AG08395 (cell line): ENCODE results near the gene ALX3.
A peak's percentile ranks its signal among the peaks of the same experiment; 100 is the strongest.
"Not testable (repeated sequence)": the region's sequence is repeated elsewhere in the genome, so short reads cannot be mapped to it uniquely, and the experiment has no call there.

Experiments
- DNase-seq: peaks from one replicate; pipeline ENCODE4 v3.0.0; 2012; ENCODE audit warnings: mixed read lengths, low spot score

ALX3 gene

DNA sequence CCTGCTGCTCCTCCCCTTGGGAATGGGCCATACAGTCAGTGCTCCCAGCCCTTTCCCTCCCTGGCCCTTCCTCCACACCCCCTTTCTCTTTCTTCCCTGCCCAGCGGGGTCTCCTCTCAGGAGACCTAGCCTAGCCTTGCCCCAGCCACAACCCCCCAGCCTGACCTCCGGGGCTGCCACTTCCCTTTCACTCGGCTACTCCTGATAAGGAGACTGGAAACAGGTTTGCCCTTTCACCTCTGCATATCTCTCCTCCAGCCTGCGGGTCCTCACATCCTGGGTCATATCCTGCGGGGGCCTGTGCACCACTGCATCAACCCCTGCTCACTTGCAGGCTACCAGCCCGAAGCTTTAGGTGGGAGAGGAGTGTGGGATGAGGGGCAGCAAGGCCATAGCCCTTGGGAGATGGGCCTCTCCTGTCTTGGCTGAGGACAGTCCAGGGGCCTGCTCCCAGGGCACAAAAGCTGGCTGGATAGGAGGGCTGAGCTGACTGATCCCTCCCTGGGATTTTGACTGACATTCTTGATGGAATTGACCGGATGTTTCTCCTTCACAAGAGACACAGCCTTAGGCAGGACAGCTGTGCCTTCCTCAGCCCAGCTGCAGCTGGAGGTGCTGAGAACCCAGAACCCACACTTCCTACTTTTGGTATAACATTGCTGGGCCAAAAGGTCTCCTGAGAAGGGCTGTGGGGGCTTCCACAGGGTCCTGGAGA lies 19.2 kb upstream of the ALX3 start:
- no peak for DNase-seq

DNA sequence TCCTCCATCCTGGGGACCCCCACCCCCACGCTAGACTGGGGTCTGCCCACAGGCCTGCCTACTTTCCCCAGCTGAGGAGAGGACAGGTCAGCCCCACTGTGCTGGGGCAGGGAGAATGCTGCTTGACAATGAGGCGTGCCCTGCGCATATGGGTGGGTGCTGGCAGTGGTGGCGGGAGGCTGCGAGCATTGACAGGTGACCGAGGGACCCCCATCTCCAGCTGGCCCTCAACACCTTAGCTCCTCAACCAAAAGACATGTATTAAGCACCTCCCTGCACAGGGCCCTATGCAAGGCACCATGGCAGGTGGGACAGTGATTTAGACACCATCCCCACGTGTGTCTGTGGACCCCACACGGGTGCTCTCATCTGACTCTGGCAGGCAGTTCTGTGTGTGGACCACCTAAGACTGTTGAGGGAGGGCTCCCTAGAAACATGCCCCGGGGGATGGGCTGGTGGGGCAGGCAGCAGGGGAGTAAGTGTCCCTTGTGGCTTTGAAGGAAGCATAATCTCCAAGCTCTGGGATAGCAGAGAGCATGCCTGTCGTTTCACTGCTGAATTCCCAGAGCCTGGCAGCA lies 18.4 kb upstream of the ALX3 start:
- no peak for DNase-seq

DNA sequence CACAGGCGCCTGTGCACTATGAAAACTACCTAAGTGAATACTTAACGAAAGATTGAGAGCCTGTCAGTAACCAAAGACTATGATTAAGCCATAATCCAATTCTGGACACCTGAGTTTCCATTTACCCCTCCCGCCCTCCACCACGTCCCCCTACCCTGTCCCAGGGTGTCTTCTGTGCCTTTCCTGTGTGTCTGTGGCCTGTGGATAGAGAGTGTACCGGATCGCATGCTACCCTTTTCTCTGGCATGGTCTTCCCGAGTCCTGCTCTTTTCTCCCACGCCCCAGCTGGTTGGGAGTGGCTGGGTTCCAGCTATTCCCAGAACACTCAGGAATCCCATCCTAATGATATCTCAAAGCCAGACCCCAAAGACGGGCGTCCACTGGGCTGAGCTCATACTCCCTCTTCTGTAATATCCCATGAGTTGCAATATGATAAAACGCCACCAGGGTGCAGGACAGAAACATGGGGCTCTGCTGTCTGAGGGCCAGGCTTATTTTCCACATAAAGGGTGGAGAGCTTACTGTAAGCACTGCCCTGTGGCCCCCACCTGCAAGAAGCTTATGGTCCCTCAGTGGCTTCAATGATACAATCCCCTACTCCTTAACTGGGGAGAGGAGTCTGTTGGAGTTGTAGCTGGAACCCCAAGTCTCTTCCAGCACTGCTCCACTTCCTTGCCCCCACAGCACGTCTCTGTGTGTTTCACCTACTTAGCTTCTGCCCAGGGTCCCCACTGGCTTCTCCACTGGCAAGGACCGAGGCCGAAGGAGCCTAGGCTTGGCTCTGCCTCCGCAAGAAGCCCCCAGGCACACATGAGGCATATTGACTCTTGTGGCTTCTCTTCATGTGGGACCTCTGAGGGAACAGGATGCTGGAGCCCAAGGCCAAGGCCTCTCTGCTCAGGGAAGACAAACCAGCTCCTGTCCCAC lies 17.6 kb upstream of the ALX3 start:
- DNase-seq: peak; percentile 84

DNA sequence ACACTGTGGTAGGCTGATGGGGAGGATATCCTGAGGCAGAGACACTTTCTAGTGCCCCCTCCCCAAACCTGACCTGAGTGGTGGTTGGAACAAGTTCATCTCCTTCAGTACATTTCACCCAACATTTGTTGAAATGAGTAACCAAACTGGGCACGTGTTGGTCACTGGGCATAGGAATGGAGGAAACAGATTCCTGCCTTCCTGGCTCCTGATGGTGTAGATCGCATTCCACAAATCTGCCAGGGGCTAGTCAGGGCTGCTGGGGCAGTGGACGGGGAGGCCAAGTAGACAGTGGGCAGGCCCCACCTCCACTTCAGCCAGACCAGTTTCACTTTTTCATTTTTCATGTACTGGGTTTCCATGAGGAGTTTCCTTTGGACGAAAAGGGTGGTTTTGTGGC lies 16.5 kb upstream of the ALX3 start:
- DNase-seq: no peak

DNA sequence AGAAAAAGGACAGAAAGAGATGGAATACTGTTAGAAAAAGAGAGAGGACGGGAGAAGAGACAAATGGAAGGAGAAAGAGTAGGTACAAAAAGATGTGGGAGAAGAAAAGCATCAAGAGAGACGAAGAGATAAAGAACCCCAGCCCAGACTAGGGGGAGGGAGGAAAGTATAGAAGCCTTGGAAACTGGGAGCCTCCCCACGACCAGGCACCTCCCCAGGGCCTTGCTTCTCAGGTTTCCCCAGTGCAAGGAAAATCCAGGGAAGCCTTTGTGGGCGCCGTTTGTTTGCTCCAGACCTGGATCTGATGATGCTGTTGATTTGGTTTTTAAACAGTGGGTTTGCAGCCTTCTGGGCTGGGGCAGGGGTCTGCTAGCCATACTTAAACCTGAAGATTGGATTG lies 15.2 kb upstream of the ALX3 start:
- DNase-seq: no peak

DNA sequence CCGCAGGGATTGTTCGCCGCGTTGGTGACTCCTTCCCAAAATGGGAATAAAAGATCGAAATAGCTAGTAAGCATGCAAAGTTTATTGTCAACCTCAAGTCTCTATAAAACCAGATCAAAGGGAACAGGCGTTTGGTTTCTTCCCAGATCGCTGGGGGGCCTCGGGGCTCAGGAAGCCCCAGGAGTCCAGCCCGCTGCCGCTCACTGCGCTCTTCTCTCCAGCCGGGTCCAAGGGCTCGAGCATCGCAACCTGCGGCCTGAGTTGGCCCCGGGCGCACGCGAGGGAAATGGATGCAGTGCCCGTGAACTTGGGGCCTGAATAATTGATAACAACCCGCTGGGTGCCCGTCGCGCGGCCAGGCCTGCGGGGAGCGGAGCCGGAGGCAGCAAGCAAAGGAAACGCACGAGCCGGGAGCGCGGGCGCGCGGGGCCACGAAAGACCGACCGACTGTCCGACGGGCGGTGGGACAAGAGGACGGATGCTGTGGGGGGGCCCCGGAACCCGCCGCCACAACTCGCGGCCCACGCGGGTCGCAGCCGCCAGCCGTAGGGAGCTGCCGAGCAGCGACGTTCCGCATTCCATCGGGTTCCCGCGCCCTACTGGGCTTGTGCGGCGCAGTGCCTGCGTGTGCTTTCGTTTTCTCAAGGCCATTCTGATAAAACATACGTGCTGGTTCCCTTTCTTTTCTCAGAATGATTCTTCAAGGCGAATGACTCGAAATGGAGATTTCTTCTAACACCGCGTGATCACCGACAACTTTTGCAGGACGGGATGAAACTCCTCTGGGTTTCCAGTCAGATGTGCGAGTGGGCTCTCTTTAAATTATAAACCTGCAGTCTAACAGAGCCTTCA lies 14.0 kb upstream of the ALX3 start:
- DNase-seq: peak; percentile 63

DNA sequence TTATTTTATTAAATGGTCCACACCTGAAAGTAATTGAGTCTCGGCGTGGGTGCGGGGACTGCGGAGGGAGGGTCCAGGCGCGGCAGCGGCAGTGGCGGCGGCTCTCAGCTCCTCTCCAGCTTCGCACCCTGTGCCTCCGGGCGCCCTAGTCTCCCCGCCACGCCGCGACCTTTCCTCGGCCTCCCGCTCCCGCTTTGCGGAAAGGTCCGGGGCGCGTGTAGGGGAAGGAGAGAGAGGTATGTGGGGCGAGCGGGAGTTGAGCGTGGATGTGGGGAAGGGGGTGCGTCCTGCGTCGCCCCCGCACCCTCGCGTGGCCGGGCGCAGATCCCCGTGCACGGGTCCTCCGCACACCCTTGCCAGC lies 13.4 kb upstream of the ALX3 start:
- DNase-seq: no peak

DNA sequence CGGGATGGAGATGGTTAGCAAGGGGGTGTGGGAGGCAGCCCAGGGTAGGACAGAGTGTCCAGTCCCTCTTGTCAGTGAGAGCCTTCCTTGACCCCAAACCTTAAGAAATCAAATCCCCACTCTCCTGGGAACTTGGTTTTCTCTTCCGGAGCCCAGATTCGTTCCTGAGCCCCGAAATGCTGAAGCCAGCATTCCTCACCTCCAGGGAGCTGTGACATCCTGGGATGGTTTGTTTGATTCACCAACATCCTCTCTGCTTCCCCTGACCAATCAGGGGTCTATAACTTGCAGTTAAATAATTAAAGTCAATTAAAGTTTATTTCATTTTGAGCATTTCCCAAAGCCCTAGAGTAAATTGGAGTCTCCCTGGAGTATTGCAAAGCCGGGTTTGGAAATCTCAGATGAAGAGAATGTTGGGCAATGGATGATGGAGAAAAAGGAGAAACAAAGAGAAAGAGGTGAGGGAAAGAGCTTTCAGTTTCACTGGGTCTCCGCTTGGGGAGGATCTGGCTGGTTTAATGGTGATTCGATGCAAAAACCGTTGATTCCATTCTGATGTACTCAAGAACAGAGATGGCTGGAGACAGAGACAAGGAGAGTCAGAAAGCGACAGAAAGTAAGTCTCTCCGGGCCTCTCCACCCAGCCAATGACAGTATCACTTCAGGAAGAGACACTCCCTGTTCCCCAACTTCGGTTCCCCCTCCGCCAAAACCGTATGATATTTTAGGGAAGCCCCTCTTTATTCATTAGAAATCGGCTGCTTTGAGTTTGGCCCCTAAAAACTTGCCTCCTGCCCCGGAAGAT lies 12.8 kb upstream of the ALX3 start:
- DNase-seq: no peak

DNA sequence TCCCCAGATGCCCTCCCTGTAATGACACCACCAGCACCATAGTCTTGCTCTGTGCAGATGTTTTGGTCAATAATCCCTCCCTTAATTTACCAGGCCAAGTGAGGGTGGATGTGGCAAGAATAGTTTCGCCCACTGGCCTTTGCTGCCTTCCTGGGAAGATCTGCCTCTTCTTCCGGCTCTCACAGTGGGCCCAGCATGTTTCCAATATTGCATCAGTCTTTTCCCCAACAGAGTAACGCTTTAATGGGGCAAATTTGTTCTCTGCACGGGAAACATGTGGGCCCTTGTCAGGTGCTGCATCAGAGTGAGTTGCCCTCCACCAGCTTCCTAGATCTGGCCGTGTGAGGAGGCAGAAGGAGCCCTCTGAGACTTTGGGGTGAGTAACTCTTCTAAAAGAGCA lies 12.0 kb upstream of the ALX3 start:
- DNase-seq: no peak

DNA sequence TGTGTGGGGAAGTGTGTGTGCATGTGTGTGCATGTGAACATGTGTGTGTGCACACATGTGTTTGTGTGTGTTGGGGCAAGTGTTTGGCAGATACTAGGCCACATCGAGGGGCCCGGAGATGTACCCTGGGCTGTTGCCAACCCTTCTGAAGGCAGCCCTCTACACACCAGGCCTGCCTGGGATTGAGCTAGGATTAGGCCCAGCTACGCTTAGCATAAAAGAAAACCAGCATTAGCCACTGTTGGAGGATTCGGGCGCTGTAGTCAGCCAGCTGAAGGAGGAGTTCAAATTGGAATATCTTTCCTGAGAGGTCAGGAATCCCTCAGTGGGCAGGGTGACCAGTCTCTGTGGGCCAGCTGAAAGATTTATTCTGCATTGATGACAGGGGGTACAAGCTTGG lies 10.6 kb upstream of the ALX3 start:
- DNase-seq: no peak

DNA sequence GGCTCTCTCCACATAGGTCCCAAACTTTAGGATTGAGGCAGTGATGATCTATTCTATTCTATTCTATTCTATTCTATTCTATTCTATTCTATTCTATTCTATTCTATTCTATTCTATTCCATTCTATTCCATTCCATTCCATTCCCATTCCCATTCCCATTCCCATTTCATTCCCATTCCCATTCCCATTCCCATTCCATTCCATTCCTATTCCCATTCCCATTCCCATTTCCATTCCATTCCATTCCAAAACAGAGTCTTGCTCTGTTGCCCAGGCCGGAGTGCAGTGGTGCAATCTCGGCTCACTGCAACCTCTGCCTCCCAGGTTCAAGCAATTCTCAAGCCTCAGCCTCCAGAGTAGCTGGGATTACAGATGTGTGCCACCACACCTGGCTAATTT lies 9.5 kb upstream of the ALX3 start:
- not testable (repeated sequence) for DNase-seq

DNA sequence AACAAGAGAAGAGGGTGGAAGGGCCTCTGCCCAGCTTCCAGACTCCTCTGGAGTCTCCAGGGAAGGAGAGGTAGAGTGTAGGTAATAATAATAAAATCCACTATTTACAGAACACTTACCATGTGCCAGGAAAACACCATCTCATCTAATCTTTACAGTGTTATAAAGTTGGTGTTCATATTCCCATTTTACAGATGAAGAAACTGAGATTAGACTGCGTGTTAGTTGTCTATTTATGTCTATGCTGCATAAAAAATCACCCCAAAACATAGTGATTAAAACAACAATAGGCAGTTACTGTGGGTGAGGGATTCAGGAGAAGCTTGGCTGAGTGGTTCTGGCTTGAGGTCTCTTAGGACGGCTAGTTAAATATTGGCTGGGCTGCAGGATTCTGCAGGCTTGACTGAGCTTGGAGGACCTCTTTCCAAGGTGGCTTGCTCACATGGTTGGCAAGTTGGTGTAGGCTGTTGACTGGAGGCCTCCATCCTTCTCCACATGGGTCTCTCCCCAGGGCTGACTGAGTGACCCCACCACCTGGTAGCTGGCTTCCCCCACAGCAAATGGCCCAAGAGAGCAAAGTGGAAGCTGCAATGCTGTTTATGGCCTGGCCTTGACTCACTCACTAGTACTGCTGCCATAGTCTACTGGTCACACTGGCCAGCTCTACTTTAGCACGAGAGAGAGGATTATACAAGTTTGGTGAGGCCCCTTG lies 6.5 kb upstream of the ALX3 start:
- DNase-seq: no peak

DNA sequence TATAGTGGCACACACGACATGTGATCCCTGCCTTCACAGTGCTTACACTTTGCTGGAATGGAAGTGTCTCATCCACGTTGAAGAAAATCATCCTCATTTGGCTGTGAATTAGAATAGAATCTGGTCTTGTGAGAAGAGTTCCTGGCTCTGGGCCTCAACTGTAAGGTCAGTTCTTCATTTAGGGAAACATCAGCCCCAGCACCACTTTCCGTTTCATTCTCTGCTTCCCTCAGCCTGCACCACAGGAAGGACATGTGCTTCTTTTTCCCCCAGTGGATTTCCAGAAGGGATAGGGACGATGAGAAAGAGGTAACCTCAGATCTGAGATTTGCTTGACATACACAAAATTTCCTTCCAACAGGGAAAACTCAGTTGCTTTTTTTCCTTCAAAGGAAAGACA lies 3.7 kb upstream of the ALX3 start:
- DNase-seq: no peak

DNA sequence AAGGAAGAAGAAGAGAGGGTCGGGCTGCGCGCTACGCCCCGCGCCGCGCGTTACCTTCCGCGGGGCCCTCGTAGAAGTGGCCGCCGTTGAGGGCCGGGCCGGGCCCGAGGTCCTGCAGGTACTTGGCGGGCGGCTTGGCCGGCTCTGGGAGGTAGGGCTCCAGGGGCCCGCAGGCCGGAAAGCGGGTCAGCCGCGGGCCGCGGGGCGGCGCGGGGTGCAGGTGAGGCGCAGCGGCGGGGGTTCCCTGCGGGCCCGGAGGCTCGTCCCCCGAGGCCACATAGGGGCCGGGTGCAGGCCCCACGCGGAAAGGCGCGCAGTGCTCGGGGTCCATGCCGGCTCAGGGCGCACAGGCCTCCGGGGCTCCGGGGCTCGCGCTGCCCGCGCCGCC lies 196 bp downstream of the ALX3 start:
- no peak for DNase-seq

DNA sequence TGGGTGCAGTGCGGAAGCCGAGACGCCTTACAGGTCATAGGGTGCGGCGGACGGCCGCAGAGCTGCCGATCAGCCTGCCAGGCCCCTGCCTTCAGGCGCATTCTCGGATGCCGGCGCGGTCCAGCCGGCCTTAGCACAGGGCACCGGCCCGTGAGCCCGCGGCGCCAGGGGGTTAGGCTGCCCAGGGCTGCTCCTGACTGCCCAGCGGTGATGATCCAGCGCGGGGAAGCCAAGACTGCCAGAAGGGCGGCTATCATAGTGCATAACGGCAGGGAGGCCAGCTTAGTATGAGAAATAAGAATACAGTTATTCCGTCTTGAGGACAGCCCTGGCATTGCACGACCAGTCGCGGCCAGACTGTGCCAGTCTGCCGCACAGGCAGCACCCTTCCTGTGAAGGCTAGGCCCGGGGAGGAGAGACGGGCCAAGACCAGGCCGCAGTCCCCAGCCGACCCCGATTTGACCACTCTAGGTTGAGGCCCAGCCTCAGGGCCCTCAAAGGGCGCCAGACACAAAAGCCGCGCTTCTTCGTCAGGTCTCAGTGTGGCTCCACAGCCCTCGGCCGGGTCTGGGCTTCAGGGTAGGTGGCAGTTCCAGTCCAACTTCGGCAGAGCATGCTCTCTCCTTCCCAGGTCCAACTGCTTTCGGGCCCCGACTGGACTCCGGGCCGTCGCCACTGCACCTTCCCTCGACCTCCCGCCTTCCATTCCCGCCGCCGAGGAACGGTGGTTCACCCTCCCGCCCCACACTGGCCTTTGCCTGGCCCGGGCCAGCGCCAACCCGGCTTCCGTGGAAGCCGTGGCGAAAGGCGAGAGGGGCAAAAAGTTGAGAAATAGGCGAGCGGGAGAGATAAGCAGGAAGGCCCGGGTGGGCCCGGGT lies 829 bp downstream of the ALX3 start:
- no peak for DNase-seq

DNA sequence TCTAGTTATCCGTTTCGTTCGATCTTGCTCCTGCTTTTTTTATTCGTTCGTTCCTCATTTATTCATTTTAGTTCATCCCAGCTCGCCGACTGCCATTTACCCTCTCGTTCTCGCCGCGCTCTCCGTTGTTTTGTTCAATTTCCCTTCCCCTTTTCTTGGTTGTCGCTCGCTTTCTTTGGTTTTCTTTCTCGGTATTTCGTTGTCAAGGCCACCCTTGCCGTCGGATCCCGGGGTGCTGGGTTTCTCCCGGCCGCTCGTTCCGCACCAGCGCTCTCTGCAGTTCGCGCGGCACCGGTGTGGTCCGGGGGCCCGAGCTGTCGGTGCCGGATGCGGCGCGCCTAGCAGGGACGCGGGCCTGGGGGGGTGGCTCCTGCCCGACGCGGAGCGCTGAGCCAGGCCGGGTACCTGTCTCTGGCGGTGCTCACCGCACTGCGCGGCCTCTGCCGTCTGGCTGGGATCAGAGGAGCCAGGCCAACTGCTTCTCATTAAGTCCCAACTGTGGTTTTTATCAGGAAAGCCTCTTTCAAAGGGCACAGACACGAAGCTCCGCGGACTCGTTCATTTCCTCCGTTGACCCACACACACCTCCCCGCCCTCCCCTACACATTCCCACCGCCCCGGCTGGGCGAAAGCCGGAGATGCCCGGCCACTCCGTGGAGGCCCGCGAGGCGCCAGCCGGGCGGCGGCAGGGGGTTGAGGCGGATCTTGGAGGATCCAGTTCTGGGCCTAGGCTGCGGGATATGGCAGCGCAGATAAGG lies 1.6 kb downstream of the ALX3 start:
- no peak for DNase-seq

DNA sequence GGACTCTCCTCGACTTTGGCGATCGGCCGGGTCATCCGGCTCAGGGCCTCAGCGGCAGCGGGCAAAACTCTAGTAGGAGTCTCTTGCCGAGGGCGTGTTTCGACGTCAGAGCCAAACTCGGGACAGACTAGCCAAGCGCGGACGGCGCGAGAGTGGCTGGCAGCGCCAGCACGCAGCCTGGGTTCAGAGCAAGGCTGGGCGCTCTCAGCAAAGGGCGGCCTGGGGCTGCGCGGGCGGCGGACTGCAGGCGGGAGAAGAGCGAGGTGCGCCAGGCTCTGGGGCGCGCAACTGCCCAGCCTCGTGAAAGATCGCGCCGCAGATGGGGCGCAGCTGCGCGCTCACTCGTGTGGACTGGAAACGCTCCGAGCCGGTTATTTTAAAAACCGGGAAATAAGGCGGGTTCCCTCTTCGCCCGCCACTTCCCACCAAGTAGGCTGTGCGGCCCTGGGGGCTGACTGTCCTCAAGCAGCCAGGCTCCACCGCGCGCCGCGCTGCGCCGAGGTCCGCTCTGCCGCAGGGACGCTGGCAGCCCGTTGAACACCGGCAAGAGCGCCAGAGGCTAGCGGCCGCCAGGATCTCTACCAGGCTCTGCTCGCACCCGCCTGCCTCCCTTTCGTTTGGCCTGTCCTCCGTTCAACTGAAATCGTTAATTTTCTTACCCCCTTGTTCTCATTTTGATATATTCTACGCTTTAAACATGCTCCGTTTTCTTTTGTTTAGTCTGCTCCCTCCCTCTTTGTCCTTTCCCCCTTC lies 2.4 kb downstream of the ALX3 start:
- DNase-seq: no peak

DNA sequence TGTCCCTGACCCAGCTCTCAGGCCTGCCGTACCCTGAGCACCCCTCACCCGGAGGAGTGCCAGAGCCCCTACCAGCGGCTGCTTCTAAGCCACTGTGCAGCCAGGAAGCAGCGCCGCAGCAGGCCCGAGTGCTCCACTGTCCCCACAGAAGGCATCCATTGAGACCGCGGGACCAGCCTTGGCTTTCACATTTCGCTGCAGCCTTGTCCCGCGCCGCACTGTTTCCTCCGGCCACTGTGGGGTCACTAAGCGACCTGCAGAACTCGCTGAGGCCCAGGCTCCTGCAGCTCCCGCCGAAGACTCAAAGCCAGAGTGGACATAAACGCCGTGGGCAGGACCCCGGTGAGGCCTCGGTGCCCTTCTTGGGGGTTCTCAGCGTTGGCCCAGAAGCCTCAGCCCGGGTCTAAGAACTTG lies 3.0 kb downstream of the ALX3 start:
- DNase-seq: no peak
